Osteocyte (in vitro differentiated cells): ENCODE data around the gene ASAP2. TPM values are rescaled to one million over a fixed set of nuclear protein-coding genes. Genes with fewer than 3 reads are reported as not detected.
A peak's percentile ranks its signal among the peaks of the same experiment; 100 is the strongest.

Experiments
- DNase-seq: peaks from one replicate; pipeline ENCODE4 v3.0.0; 2021; ENCODE audit warnings: mixed read lengths; ENCODE audit not compliant: unreplicated experiment; ENCODE audit errors: extremely low spot score
- H3K27ac Mint-ChIP-seq: one replicate; pipeline ENCODE4 v1.8.0; 2021; ENCODE audit warnings: mild to moderate bottlenecking, mixed read lengths; ENCODE audit not compliant: unreplicated experiment
- H3K27me3 Mint-ChIP-seq: one replicate; pipeline ENCODE4 v1.8.0; 2021; ENCODE audit warnings: mixed read lengths; ENCODE audit not compliant: unreplicated experiment
- H3K36me3 Mint-ChIP-seq: one replicate; pipeline ENCODE4 v1.8.0; 2021; ENCODE audit warnings: mixed read lengths; ENCODE audit not compliant: unreplicated experiment
- H3K4me1 Mint-ChIP-seq: one replicate; pipeline ENCODE4 v1.8.0; 2021; ENCODE audit warnings: mixed read lengths; ENCODE audit not compliant: unreplicated experiment
- H3K4me3 Mint-ChIP-seq: one replicate; pipeline ENCODE4 v1.8.0; 2021; ENCODE audit warnings: mild to moderate bottlenecking, moderate library complexity, mixed read lengths; ENCODE audit not compliant: unreplicated experiment
- H3K9me3 Mint-ChIP-seq: one replicate; pipeline ENCODE4 v1.8.0; 2021; ENCODE audit warnings: mixed read lengths; ENCODE audit not compliant: unreplicated experiment
- total RNA-seq: library from RNA; stranded (reverse); gene quantifications from 2 replicates; pipeline ENCODE4 v1.2.1, GENCODE V29; 2021
- TF ChIP-seq, protein P1 (sequence below): fragments of 200-600 bp; sonication (generic); IDR thresholded peaks from 2 replicates; pipeline ENCODE4 v1.5.0; 2021; ENCODE audit warnings: antibody characterized with exemption, mild to moderate bottlenecking, moderate library complexity

Gene ASAP2
- total RNA-seq, 1 donor from 2014 or later = 91.0 TPM

GRCh38 chr2:9273486-9274130 is 67.0 kb downstream of the ASAP2 start:
- Mint-ChIP-seq H3K4me1 (peaks cover 73% of the 10 kb centered on the region), H3K4me3 (no peak overlapping the region), H3K9me3 (peaks cover 16% of the 10 kb centered on the region), H3K36me3 (peaks cover 21% of the 10 kb centered on the region), H3K27me3 (no peaks in the 10 kb centered on the region), H3K27ac (no peak overlapping the region)
- TF ChIP-seq, protein P1, sequence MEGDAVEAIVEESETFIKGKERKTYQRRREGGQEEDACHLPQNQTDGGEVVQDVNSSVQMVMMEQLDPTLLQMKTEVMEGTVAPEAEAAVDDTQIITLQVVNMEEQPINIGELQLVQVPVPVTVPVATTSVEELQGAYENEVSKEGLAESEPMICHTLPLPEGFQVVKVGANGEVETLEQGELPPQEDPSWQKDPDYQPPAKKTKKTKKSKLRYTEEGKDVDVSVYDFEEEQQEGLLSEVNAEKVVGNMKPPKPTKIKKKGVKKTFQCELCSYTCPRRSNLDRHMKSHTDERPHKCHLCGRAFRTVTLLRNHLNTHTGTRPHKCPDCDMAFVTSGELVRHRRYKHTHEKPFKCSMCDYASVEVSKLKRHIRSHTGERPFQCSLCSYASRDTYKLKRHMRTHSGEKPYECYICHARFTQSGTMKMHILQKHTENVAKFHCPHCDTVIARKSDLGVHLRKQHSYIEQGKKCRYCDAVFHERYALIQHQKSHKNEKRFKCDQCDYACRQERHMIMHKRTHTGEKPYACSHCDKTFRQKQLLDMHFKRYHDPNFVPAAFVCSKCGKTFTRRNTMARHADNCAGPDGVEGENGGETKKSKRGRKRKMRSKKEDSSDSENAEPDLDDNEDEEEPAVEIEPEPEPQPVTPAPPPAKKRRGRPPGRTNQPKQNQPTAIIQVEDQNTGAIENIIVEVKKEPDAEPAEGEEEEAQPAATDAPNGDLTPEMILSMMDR = no peak
- DNase-seq = no peak

- peaks cover 63% of the 10 kb centered on the region for H3K4me1 Mint-ChIP-seq
- DNase-seq = no peak
- peaks cover 21% of the 10 kb centered on the region for H3K36me3 Mint-ChIP-seq
Measured at GRCh38 chr2:9274701-9275343, 68.2 kb downstream of the ASAP2 start.

GRCh38 chr2:9275399-9275798 is 68.8 kb downstream of the ASAP2 start:
- TF ChIP-seq, protein P1 = no peak
- Mint-ChIP-seq H3K4me3 (no peak overlapping the region), H3K27me3 (no peaks in the 10 kb centered on the region), H3K4me1 (peaks cover 63% of the 10 kb centered on the region), H3K27ac (peak overlapping the region; percentile 54), H3K36me3 (peaks cover 21% of the 10 kb centered on the region), H3K9me3 (peaks cover 16% of the 10 kb centered on the region)
- DNase-seq = no peak

More at GRCh38 chr2:9274701-9275343, 68.2 kb downstream of the ASAP2 start:
- H3K27me3 Mint-ChIP-seq = no peaks in the 10 kb centered on the region
- H3K4me3 Mint-ChIP-seq = no peak overlapping the region
- peaks cover 16% of the 10 kb centered on the region for H3K9me3 Mint-ChIP-seq
- TF ChIP-seq, protein P1 = no peak
- peak overlapping the region; percentile 54 for H3K27ac Mint-ChIP-seq

DNA sequence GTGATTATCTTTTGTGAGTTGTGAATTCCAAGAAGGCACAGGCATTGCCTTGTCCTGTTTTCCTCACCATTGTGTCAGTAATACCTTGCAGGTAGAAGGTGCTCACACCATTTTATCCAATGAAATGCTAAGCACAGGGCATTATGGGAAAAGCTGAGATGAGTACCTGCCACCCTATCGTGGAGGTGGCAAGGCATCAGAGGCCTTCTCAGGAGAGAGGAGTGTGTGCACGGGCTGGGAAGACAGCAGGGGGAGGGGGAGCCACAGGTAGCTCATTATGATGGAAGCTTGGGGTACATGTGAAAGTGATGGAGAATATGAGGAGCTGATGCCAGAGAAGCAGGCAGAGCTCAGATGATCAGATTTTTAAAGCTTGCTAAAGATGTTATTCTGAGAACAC is 69.5 kb downstream of the ASAP2 start:
- Mint-ChIP-seq H3K4me3 (no peak overlapping the region), H3K36me3 (peaks cover 21% of the 10 kb centered on the region), H3K27me3 (no peaks in the 10 kb centered on the region), H3K27ac (peak overlapping the region; percentile 54), H3K9me3 (peaks cover 16% of the 10 kb centered on the region), H3K4me1 (peaks cover 64% of the 10 kb centered on the region)
- TF ChIP-seq, protein P1 = no peak
- no peak for DNase-seq

GRCh38 chr2:9276901-9277451 is 70.4 kb downstream of the ASAP2 start:
- H3K36me3 Mint-ChIP-seq = peaks cover 17% of the 10 kb centered on the region
- H3K27ac Mint-ChIP-seq = peak overlapping the region; percentile 24
- H3K4me3 Mint-ChIP-seq = no peak overlapping the region
- peaks cover 65% of the 10 kb centered on the region for H3K4me1 Mint-ChIP-seq
- H3K9me3 Mint-ChIP-seq = peaks cover 12% of the 10 kb centered on the region
- no peaks in the 10 kb centered on the region for H3K27me3 Mint-ChIP-seq
- TF ChIP-seq, protein P1 = no peak
- no peak for DNase-seq
